SK-N-SH (cell line): Measurements from ENCODE around the gene RNU7-1. TPM values are rescaled to one million over a fixed set of nuclear protein-coding genes. Genes with fewer than 3 reads are reported as not detected.

Experiments
- CTCF ChIA-PET: fragments of 300-600, 350-600 bp; formaldehyde crosslinking; extraction: SDS; loops from one replicate; lab custom pipeline; 2021; lab: Yijun Ruan, JAX
- POLR2A ChIA-PET: fragments of 350-600 bp; sonication (Branson Sonifier 250); formaldehyde crosslinking; extraction: SDS; loops from one replicate; lab custom pipeline; 2020; ENCODE audit warnings: antibody characterized with exemption, inconsistent platforms; lab: Yijun Ruan, JAX
- DNase-seq: peaks from one replicate; pipeline ENCODE4 v3.0.0; 2012
- H2AFZ ChIP-seq: fragments of 200-600 bp; sonication (generic); 2 replicates; pipeline ENCODE4 v1.8.1; 2016; ENCODE audit warnings: antibody characterized with exemption, mild to moderate bottlenecking, low read depth
- H3F3A ChIP-seq: fragments of 200-600 bp; sonication (generic); replicated peaks from 2 replicates; pipeline ENCODE3; 2016; ENCODE audit warnings: antibody characterized with exemption, mild to moderate bottlenecking; ENCODE audit not compliant: insufficient read depth
- H3K27ac ChIP-seq, 2 experiments: fragments of 200-500 bp in 1 of 2; fragments of 200-600 bp in 1 of 2; sonication (Bioruptor generic) in 1 of 2; sonication (generic), shearing (Covaris generic) in 1 of 2; 2 replicates each; pipeline versions ENCODE4 v1.5.1 to v1.6.1; 2014 to 2016; ENCODE audit warnings: low read depth in 2 of 2, inconsistent platforms in 1 of 2, low read length in 1 of 2, mild to moderate bottlenecking in 1 of 2, mixed read lengths in 1 of 2
- H3K27me3 ChIP-seq: fragments of 200-600 bp; sonication (generic), shearing (Covaris generic); 2 replicates; pipeline ENCODE4 v1.6.1; 2016; ENCODE audit warnings: mixed run types; ENCODE audit not compliant: insufficient read depth
- H3K36me3 ChIP-seq, 2 experiments: fragments of 200-500 bp in 1 of 2; fragments of 200-600 bp in 1 of 2; sonication (Bioruptor generic) in 1 of 2; sonication (generic) in 1 of 2; replicated peaks in 1 of 2; 2 replicates each; pipeline versions ENCODE3 to v1.5.1; 2014 to 2016; ENCODE audit warnings: low read length in 1 of 2, mild to moderate bottlenecking in 1 of 2; ENCODE audit not compliant: insufficient read depth in 2 of 2, control insufficient read depth in 1 of 2
- H3K4me1 ChIP-seq, 2 experiments: fragments of 200-500 bp in 1 of 2; fragments of 200-600 bp in 1 of 2; sonication (Bioruptor generic) in 1 of 2; sonication (generic), shearing (Covaris generic) in 1 of 2; 2 replicates each; pipeline versions ENCODE4 v1.5.1 to v1.6.1; 2014 to 2016; ENCODE audit warnings: low read depth in 1 of 2, low read length in 1 of 2, mixed run types in 1 of 2; ENCODE audit not compliant: insufficient read depth in 2 of 2, control insufficient read depth in 1 of 2
- H3K4me2 ChIP-seq: fragments of 200-600 bp; sonication (generic), shearing (Covaris generic); 2 replicates; pipeline ENCODE4 v1.6.1; 2017; ENCODE audit warnings: mixed run types
- H3K4me3 ChIP-seq, 2 experiments: fragments of 200-500 bp in 1 of 2; fragments of 200-600 bp in 1 of 2; sonication (Bioruptor generic) in 1 of 2; sonication (generic), shearing (Covaris generic) in 1 of 2; 2 replicates each; pipeline versions ENCODE4 v1.5.1 to v1.8.1; 2014 to 2016; ENCODE audit warnings: low read depth in 2 of 2, inconsistent platforms in 1 of 2, low read length in 1 of 2, mild to moderate bottlenecking in 1 of 2, mixed read lengths in 1 of 2, moderate library complexity in 1 of 2
- H3K79me2 ChIP-seq: fragments of 200-600 bp; sonication (generic); 2 replicates; pipeline ENCODE4 v1.8.1; 2017; ENCODE audit warnings: mild to moderate bottlenecking; ENCODE audit not compliant: insufficient read depth
- H3K9ac ChIP-seq: fragments of 200-600 bp; sonication (generic); 2 replicates; pipeline ENCODE4 v1.6.1; 2017; ENCODE audit warnings: mixed run types
- H3K9me2 ChIP-seq: fragments of 200-600 bp; sonication (generic); 2 replicates; pipeline ENCODE4 v1.6.1; 2017; ENCODE audit warnings: mixed run types
- H3K9me3 ChIP-seq: fragments of 200-600 bp; sonication (generic); 2 replicates; pipeline ENCODE4 v1.6.1; 2017; ENCODE audit warnings: mixed run types, mild to moderate bottlenecking, moderate library complexity
- H4K20me1 ChIP-seq: fragments of 200-600 bp; sonication (generic); 2 replicates; pipeline ENCODE4 v1.6.1; 2017; ENCODE audit warnings: mild to moderate bottlenecking, mixed run types; ENCODE audit not compliant: insufficient read depth
- CTCF ChIP-seq: fragments of 200-600 bp; sonication (generic); IDR thresholded peaks from 2 replicates; pipeline ENCODE4 v1.6.1; 2017; ENCODE audit warnings: antibody characterized with exemption, mild to moderate bottlenecking, moderate library complexity
- ELF1 ChIP-seq: IDR thresholded peaks from 2 replicates; pipeline ENCODE4 v1.4.0; 2012
- EP300 ChIP-seq, 2 experiments: IDR thresholded peaks; 2 replicates each; pipeline versions ENCODE4 v1.4.0 to v1.6.1; 2012; ENCODE audit warnings: borderline replicate concordance in 1 of 2, low read depth in 1 of 2, low read length in 1 of 2
- FOSL2 ChIP-seq: IDR thresholded peaks from 2 replicates; pipeline ENCODE4 v1.4.0; 2012; ENCODE audit warnings: low read depth, mild to moderate bottlenecking, moderate library complexity, borderline replicate concordance
- GABPA ChIP-seq: IDR thresholded peaks from 2 replicates; pipeline ENCODE4 v1.4.0; 2012; ENCODE audit warnings: low read depth, mild to moderate bottlenecking
- IRF3 ChIP-seq: fragments of 150-350 bp; IDR thresholded peaks from 2 replicates; pipeline ENCODE4 v1.6.1; 2016; ENCODE audit warnings: mild to moderate bottlenecking, low read depth, low read length
- MAX ChIP-seq: IDR thresholded peaks from 2 replicates; pipeline ENCODE4 v1.4.0; 2012; ENCODE audit warnings: low read depth
- MEF2A ChIP-seq: IDR thresholded peaks from 2 replicates; pipeline ENCODE4 v1.4.0; 2012; ENCODE audit warnings: low read depth, borderline replicate concordance
- MXI1 ChIP-seq: IDR thresholded peaks from 2 replicates; pipeline ENCODE4 v1.6.1; 2012; ENCODE audit warnings: mild to moderate bottlenecking, low read depth, low read length, improper control_type of control experiment
- NRF1 ChIP-seq: IDR thresholded peaks from 2 replicates; pipeline ENCODE4 v1.6.1; 2012; ENCODE audit warnings: low read depth, mild to moderate bottlenecking, low read length
- PBX3 ChIP-seq: IDR thresholded peaks from 2 replicates; pipeline ENCODE4; 2012
- POLR2AphosphoS5 ChIP-seq: IDR thresholded peaks from 2 replicates; pipeline ENCODE4 v1.6.1; 2012; ENCODE audit warnings: low read depth, low read length
- RCOR1 ChIP-seq: fragments of 150-350 bp; IDR thresholded peaks from 2 replicates; pipeline ENCODE4 v1.6.1; 2017; ENCODE audit warnings: antibody characterized with exemption, low read length
- REST ChIP-seq: IDR thresholded peaks from 2 replicates; pipeline ENCODE4 v1.6.1; 2012; ENCODE audit warnings: mild to moderate bottlenecking, low read depth, low read length, moderate library complexity
- RXRA ChIP-seq: IDR thresholded peaks from 2 replicates; pipeline ENCODE4 v1.4.0; 2012; ENCODE audit warnings: low read depth, mild to moderate bottlenecking, borderline replicate concordance
- SMC3 ChIP-seq: IDR thresholded peaks from 2 replicates; pipeline ENCODE4 v1.6.1; 2012; ENCODE audit warnings: low read depth, low read length, improper control_type of control experiment
- TAF1 ChIP-seq: IDR thresholded peaks from 2 replicates; pipeline ENCODE4 v1.6.1; 2012; ENCODE audit warnings: low read depth, mild to moderate bottlenecking, low read length, moderate library complexity, borderline replicate concordance
- TCF12 ChIP-seq: IDR thresholded peaks from 2 replicates; pipeline ENCODE4 v1.4.0; 2012
- USF1 ChIP-seq: IDR thresholded peaks from 2 replicates; pipeline ENCODE4 v1.4.0; 2012; ENCODE audit warnings: low read depth, borderline replicate concordance
- YY1 ChIP-seq: IDR thresholded peaks from 2 replicates; pipeline ENCODE4 v1.4.0; 2012; ENCODE audit warnings: low read depth, mild to moderate bottlenecking
- ZBTB33 ChIP-seq: IDR thresholded peaks from 2 replicates; pipeline ENCODE4 v1.4.0; 2012; ENCODE audit warnings: low read depth, borderline replicate concordance
- WGBS: methylation state at CpG from one replicate; pipeline ENCODE4 v1.1.6; 2017; ENCODE audit warnings: low lambda C conversion rate; 5-methylcytosine and 5-hydroxymethylcytosine counted together
- polyA plus RNA-seq, 3 experiments: library from polyadenylated mRNA; depleted of rRNA; stranded (reverse); fragments of >200 nt; gene quantifications; 2 replicates each; pipeline ENCODE4 v1.2.3, GENCODE V29; 2012

RNU7-1 gene
- not detected in 2 replicates for polyA plus RNA-seq (2012; rRNA removed)
- not detected in 2 replicates for polyA plus RNA-seq (2012; cell fraction: cytosol; rRNA removed)
- polyA plus RNA-seq (2012; cell fraction: nucleus; rRNA removed): not detected in 2 replicates

GRCh38 chr12:6943722-6944380, at the start of gene RNU7-1, which contains the start of gene C12orf57:
Gene RNU7-1, plus strand, starts transcription at chr12:6943816.
Gene C12orf57, plus strand, starts transcription at chr12:6944022. Its CDS starts 100 bp downstream, at chr12:6944122.
- Histone ChIP-seq H3K27me3 (no peaks in the 10 kb centered on the region), H4K20me1 (no peaks in the 10 kb centered on the region), H3K4me1 (peaks cover 6 to 14% of the 10 kb centered on the region in 2 experiments; a peak in 3 of 4 replicates), H3K9me3 (no peaks in the 10 kb centered on the region), H2AFZ (no peak within 1 kb of the TSS), H3F3A (peaks cover 54% of the 10 kb centered on the region), H3K79me2 (peaks cover 17% of the 10 kb centered on the region), H3K9me2 (no peaks in the 10 kb centered on the region), H3K4me2 (peak within 1 kb of the TSS; percentile 87), H3K36me3 (peaks cover 22 to 24% of the 10 kb centered on the region in 2 experiments), H3K27ac (peak within 1 kb of the TSS; percentile 89 to 98), H3K9ac (peak within 1 kb of the TSS; percentile 72), H3K4me3 (peak within 1 kb of the TSS; percentile 67 to 72)
- WGBS: 4% methylated on average over 15 of the region's 31 CpGs
- POLR2A ChIA-PET: interaction anchor here (0.6 to 4.6 kb wide), 32 partner anchors 8 to 1840 kb away, joined by 3 to 82 read pairs (median 5); partner anchors contain the start of genes ATN1, C1R, C1RL and CDCA3
- CTCF ChIA-PET: interaction anchor here (0.6 to 6.5 kb wide), 43 partner anchors 9 to 268 kb away, joined by 3 to 114 read pairs (median 5); partner anchors contain the start of genes ATN1, C1RL, COPS7A and ENO2
- peak; percentile 86 for DNase-seq
- TF ChIP-seq ZBTB33: peak; percentile 75; the same call in 1 of the 2 replicates
- no peak for TF ChIP-seq NRF1
- TF ChIP-seq CTCF: no peak
- no peak for TF ChIP-seq YY1
- no peak for TF ChIP-seq FOSL2
- no peak for TF ChIP-seq MEF2A
- no peak for TF ChIP-seq RXRA
- peak; percentile 32; the same call in 1 of the 2 replicates for TF ChIP-seq ELF1
- TF ChIP-seq POLR2AphosphoS5: peak; percentile 100
- TF ChIP-seq PBX3: peak; percentile 25; the same call in 1 of the 2 replicates
- no peak for TF ChIP-seq SMC3
- TF ChIP-seq TAF1: peak; percentile 39; the same call in 1 of the 2 replicates
- TF ChIP-seq TCF12: peak; percentile 7; the same call in 1 of the 2 replicates
- TF ChIP-seq MAX: peak; percentile 37; the same call in 1 of the 2 replicates
- TF ChIP-seq IRF3: no peak
- TF ChIP-seq RCOR1: peak; percentile 64
- peak; percentile 58 to 68; a peak in 2 of 4 replicates for TF ChIP-seq EP300 (IDR thresholded peaks at IDR 0.05; ENCODE audit: borderline replicate concordance in 1 of 2, low read depth in 1 of 2, low read length in 1 of 2)
- peak; percentile 76 for TF ChIP-seq GABPA
- no peak for TF ChIP-seq USF1
- TF ChIP-seq REST: peak; percentile 73
- TF ChIP-seq MXI1: peak; percentile 71
